Right lobe of liver (tissue), 6 donors: ENCODE measurements around the gene RCAN3. TPM values are rescaled to one million over a fixed set of nuclear protein-coding genes. Genes with fewer than 3 reads are reported as not detected.

Experiments
- ATAC-seq, 4 donors: fragments of 200-7000 bp; cut with Tn5 transposase; one replicate each; pipeline ENCODE4 v1.9.1; 2020; ENCODE audit warnings: mild to moderate bottlenecking in 4 of 4, moderate library complexity in 4 of 4
- DNase-seq, 3 donors: peaks; one replicate each; pipeline ENCODE4 v3.0.0-alpha.2; 2020
- H3K27ac ChIP-seq, 3 donors: fragments of 200-600 bp; one replicate each; pipeline ENCODE4 v1.8.0; 2022
- H3K27me3 ChIP-seq, 2 donors: fragments of 200-600 bp; one replicate each; pipeline ENCODE4 v1.8.0; 2022
- H3K36me3 ChIP-seq, 4 donors: fragments of 200-600 bp; sonication (generic) in 1 of 4; one replicate each; pipeline versions ENCODE4 v1.5.1 to v1.8.0; 2017 to 2022; ENCODE audit warnings: control low read depth in 1 of 4
- H3K4me1 ChIP-seq, 4 donors: fragments of 200-600 bp; sonication (generic) in 1 of 4; one replicate each; pipeline versions ENCODE4 v1.5.1 to v1.8.0; 2017 to 2022; ENCODE audit warnings: control low read depth in 1 of 4
- H3K4me3 ChIP-seq, 3 donors: fragments of 200-600 bp; one replicate each; pipeline ENCODE4 v1.8.0; 2022
- H3K9me3 ChIP-seq, 4 donors: fragments of 200-600 bp; sonication (generic) in 1 of 4; one replicate each; pipeline versions ENCODE4 v1.5.1 to v1.8.0; 2017 to 2022; ENCODE audit warnings: control low read depth in 1 of 4
- CTCF ChIP-seq, 4 donors: fragments of 200-600 bp in 3 of 4; fragments of 450-650 bp in 1 of 4; IDR thresholded peaks; one replicate each; pipeline versions ENCODE4 v1.5.1 to v1.8.0; 2016 to 2022; ENCODE audit warnings: antibody characterized with exemption in 4 of 4, mild to moderate bottlenecking in 2 of 4
- POLR2A ChIP-seq: fragments of 450-650 bp; IDR thresholded peaks from one replicate; pipeline ENCODE4 v1.6.1; 2017; ENCODE audit warnings: antibody characterized with exemption, mild to moderate bottlenecking
- WGBS: methylation state at CpG from one replicate; pipeline ENCODE4 v1.1.6; 2018; ENCODE audit warnings: low coverage, low lambda C conversion rate; ENCODE audit not compliant: insufficient coverage; ENCODE audit errors: missing lambda C conversion rate; 5-methylcytosine and 5-hydroxymethylcytosine counted together
- intact Hi-C, 2 donors: fragments of 100-400 bp; cut with DNase I; formaldehyde crosslinking; loops; one replicate each; pipeline versions ENCODE4 v1.11.2 to v1.14.1; 2022
- total RNA-seq, 6 experiments: library from RNA; depleted of rRNA in 2 of 6; stranded (reverse); fragments of >200 nt in 2 of 6; fragmentation: NEBNext Ultra II Directional in 3 of 6; extraction: Animal tissue kit (Norgen Biotek cat#: 25700) in 3 of 6; gene quantifications; one replicate each; pipeline versions ENCODE4 v1.1.0 to v1.2.4, GENCODE V29; 2016 to 2023
- donor health status: DM: no; HTN: yes; CAD: no.
- donor health status: DM: no; HTN: no; CAD: no.
- donor health status: DM: no; HTN: no; CAD: no.
- donor health status: DM: no; HTN: yes; CAD: no.
- donor health status: DM: no; HTN: yes; CAD: no.

Gene RCAN3
- total RNA-seq, 6 experiments from 2014 or later, result 1.2 to 3.1 (median 2.1) TPM

GRCh38 chr1:24535021-24535424 lies 32.4 kb downstream of the RCAN3 start:
- Histone ChIP-seq H3K27me3 (no peaks in the 10 kb centered on the region), H3K9me3 (no peaks in the 10 kb centered on the region), H3K4me1 (peaks cover 0 to 14% (median 2%) of the 10 kb centered on the region in 4 donors), H3K36me3 (no peaks in the 10 kb centered on the region), H3K4me3 (peak overlapping the region in 2 of 3 donors; percentile 24 to 26), H3K27ac (peak overlapping the region in 2 of 3 donors; percentile 14 to 52)
- TF ChIP-seq CTCF (IDR thresholded peaks at IDR 0.05), result no peak
- no peak for TF ChIP-seq POLR2A
- DNase-seq, result peak in 1 of 3 donors; percentile 29
- ATAC-seq, result peak; percentile 62 to 65 (median 64)
- 55% methylated on average over 12 of the region's 21 CpGs for WGBS
- intact Hi-C loops, result no loop called here

GRCh38 chr1:24535778-24536177 lies 33.1 kb downstream of the RCAN3 start:
- TF ChIP-seq POLR2A (no peak), CTCF (IDR thresholded peaks at IDR 0.05) (no peak)

GRCh38 chr1:24536391-24536840 lies 33.8 kb downstream of the RCAN3 start:
- peak; percentile 9 to 16 (median 14) for ATAC-seq
- no peak for DNase-seq
- H3K27ac ChIP-seq, result peak overlapping the region in 1 of 3 donors; percentile 13

More at GRCh38 chr1:24535778-24536177, 33.1 kb downstream of the RCAN3 start:
- DNase-seq (no peak), ATAC-seq (peak in 1 of 4 donors; percentile 11)
- no peaks in the 10 kb centered on the region for H3K36me3 ChIP-seq
- peak overlapping the region in 1 of 3 donors; percentile 13 for H3K27ac ChIP-seq
- no peak overlapping the region for H3K4me3 ChIP-seq
- H3K4me1 ChIP-seq, result peaks cover 0 to 14% (median 6%) of the 10 kb centered on the region in 4 donors
- 85% methylated on average over 8 of the region's 8 CpGs for WGBS
- no peaks in the 10 kb centered on the region for H3K9me3 ChIP-seq
- intact Hi-C loops, result no loop called here
- H3K27me3 ChIP-seq, result no peaks in the 10 kb centered on the region

GRCh38 chr1:24540051-24540905 lies 37.6 kb downstream of the RCAN3 start:
- DNase-seq (no peak), ATAC-seq (peak in 3 of 4 donors; percentile 5 to 30 (median 9))
- H3K27ac ChIP-seq, result peak overlapping the region; percentile 7 to 86 (median 83)
- H3K4me3 ChIP-seq, result peak overlapping the region in 1 of 3 donors; percentile 11
- intact Hi-C loops, result no loop called here
- H3K27me3 ChIP-seq, result no peaks in the 10 kb centered on the region
- 34% methylated on average over 15 of the region's 15 CpGs for WGBS
- H3K36me3 ChIP-seq, result no peaks in the 10 kb centered on the region
- peaks cover 0 to 26% (median 11%) of the 10 kb centered on the region in 4 donors for H3K4me1 ChIP-seq
- TF ChIP-seq CTCF (IDR thresholded peaks at IDR 0.05), result no peak
- TF ChIP-seq POLR2A, result no peak
- H3K9me3 ChIP-seq, result no peaks in the 10 kb centered on the region

More at GRCh38 chr1:24536391-24536840, 33.8 kb downstream of the RCAN3 start:
- Histone ChIP-seq H3K27me3 (no peaks in the 10 kb centered on the region), H3K4me1 (peaks cover 0 to 16% (median 7%) of the 10 kb centered on the region in 4 donors), H3K36me3 (no peaks in the 10 kb centered on the region), H3K9me3 (no peaks in the 10 kb centered on the region), H3K4me3 (no peak overlapping the region)
- TF ChIP-seq CTCF (IDR thresholded peaks at IDR 0.05), result no peak
- WGBS, result 34% methylated on average over 7 of the region's 7 CpGs
- intact Hi-C loops, result no loop called here
